HepG2 (cell line): ENCODE data around the gene SDC3. TPM values are rescaled to one million over a fixed set of nuclear protein-coding genes. Genes with fewer than 3 reads are reported as not detected.

Experiments used
- ATM ChIP-seq: fragments of 450-650 bp; IDR thresholded peaks from 2 replicates; pipeline ENCODE4 v1.7.1; 2017; ENCODE audit warnings: mild to moderate bottlenecking, borderline replicate concordance
- CENPBD1 ChIP-seq: sonication (generic); formaldehyde crosslinking; IDR thresholded peaks from 2 replicates; pipeline ENCODE4 v1.8.0; 2022; ENCODE audit warnings: missing genetic modification reagents, low read depth, mild to moderate bottlenecking, borderline replicate concordance
- HBP1 ChIP-seq: IDR thresholded peaks from 2 replicates; pipeline ENCODE4 v1.6.1; 2016; ENCODE audit warnings: low read depth, control low read depth
- HNRNPUL1 ChIP-seq: fragments of 200-400 bp; formaldehyde crosslinking; IDR thresholded peaks from 2 replicates; pipeline ENCODE4 v1.6.1; 2017; ENCODE audit warnings: low read depth, mild to moderate bottlenecking, low read length, moderate library complexity
- MAFK ChIP-seq, 2 experiments: IDR thresholded peaks in 1 of 2; conservative IDR thresholded peaks in 1 of 2; 2 replicates each; pipeline ENCODE4 v1.6.1; 2011; ENCODE audit warnings: improper control_type of control experiment in 2 of 2, low read length in 2 of 2
- PATZ1 ChIP-seq: sonication (generic); formaldehyde crosslinking; IDR thresholded peaks from 2 replicates; pipeline ENCODE4 v1.4.0; 2020; ENCODE audit warnings: missing genetic modification reagents
- TEF ChIP-seq: sonication (generic); formaldehyde crosslinking; IDR thresholded peaks from 2 replicates; pipeline ENCODE4 v1.5.0; 2020; ENCODE audit warnings: missing genetic modification reagents
- ZC3H13 ChIP-seq: sonication (generic); formaldehyde crosslinking; IDR thresholded peaks from 2 replicates; pipeline ENCODE4 v1.8.1; 2023; ENCODE audit warnings: mild to moderate bottlenecking, missing genetic modification reagents, moderate library complexity
- ZFAT ChIP-seq: sonication (generic); formaldehyde crosslinking; conservative IDR thresholded peaks from 2 replicates; pipeline ENCODE4 v1.8.1; 2023; ENCODE audit warnings: missing genetic modification reagents, inconsistent platforms
- ZNF280D ChIP-seq: sonication (generic); formaldehyde crosslinking; IDR thresholded peaks from 2 replicates; pipeline ENCODE4 v1.5.1; 2020; ENCODE audit warnings: mild to moderate bottlenecking, missing genetic modification reagents
- ZNF407 ChIP-seq: sonication (generic); formaldehyde crosslinking; IDR thresholded peaks from one replicate; pipeline ENCODE4 v1.5.1; 2020; ENCODE audit warnings: mild to moderate bottlenecking, missing genetic modification reagents; ENCODE audit errors: not compliant biosample characterization
- polyA plus RNA-seq, 8 experiments: library from polyadenylated mRNA; depleted of rRNA in 3 of 8; stranded (reverse) in 7 of 8; unstranded in 1 of 8; fragments of >200 nt; fragmentation: Illumina TruSeq in 4 of 8; extraction: Trizol in 4 of 8; gene quantifications; 2 replicates each; pipeline versions ENCODE4 v1.2.1 to v1.2.3, GENCODE V29; 2011 to 2016; ENCODE audit warnings: low read depth in 4 of 8, missing spikeins in 1 of 8, mixed read lengths in 1 of 8; ENCODE audit not compliant: insufficient read depth in 1 of 8
- total RNA-seq, 5 experiments: library from RNA; depleted of rRNA; stranded (reverse); fragments of >200 nt; fragmentation: Illumina TruSeq; extraction: Trizol; gene quantifications; 2 replicates each; pipeline ENCODE4 v1.2.3, GENCODE V29; 2016; ENCODE audit warnings: low read depth in 1 of 5

Gene SDC3
- total and polyA plus RNA-seq, 2 of the 13 experiments (the other 11 are each of a cell fraction or from before 2014, with no cell fraction given): 0.49 to 0.84 TPM

- TF ChIP-seq PATZ1 (peak; percentile 75), MAFK (conservative IDR thresholded peaks at IDR 0.05 in 1 of 2, IDR thresholded peaks at IDR 0.05 in 1 of 2; ENCODE audit: low read length in 2 of 2) (no peak), HNRNPUL1 (no peak), ZNF280D (CRISPR knock-in tag) (0 out of 2 replicates have a peak, but pooled peaks have one; percentile 29), ATM (no peak), ZNF407 (CRISPR knock-in tag) (no peak), TEF (CRISPR knock-in tag) (no peak), ZFAT (no peak), HBP1 (no peak), ZC3H13 (CRISPR knock-in tag) (no peak), CENPBD1 (CRISPR knock-in tag) (no peak)
Observed at GRCh38 chr1:30892671-30893073, 15.9 kb downstream of the SDC3 start (continued).
